ENCODE measurements around the gene NCKAP5. TPM values are rescaled to one million over a fixed set of nuclear protein-coding genes. Genes with fewer than 3 reads are reported as not detected.

The NCKAP5 gene
- total and polyA plus RNA-seq, 2 experiments from 2014 or later, result 0.21 to 0.31 TPM

DNA sequence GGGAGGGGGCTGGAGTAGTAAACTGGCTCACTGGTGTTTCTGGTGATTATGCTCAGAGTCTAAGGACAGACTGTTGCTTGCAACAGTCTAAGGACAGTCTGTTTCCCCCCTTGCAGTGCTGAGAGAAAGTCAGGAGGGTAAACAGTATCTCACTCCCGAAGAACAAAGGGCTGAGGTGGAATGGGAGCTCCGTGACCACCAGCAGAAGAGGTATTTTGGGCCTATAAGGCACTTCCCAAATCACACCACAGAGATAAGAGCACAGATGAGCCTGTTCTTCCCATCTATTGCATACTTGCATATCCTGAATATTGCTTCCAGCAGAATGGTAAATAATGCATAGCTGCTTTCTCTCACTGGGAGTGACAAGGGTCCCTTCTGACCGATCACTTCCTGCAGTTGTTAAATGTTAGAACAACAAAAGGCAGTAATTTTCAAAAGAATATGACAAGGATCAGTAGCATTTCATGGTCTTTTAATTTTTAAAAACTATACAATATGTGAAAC, 737.9 kb downstream of the NCKAP5 start:
- H3K27me3 ChIP-seq, result no peaks in the 10 kb centered on the region
- H3K4me1 ChIP-seq (ENCODE audit: low read depth), result peaks cover 3% of the 10 kb centered on the region
- no peak overlapping the region for H3K4me3 ChIP-seq
- no peaks in the 10 kb centered on the region for H3K36me3 ChIP-seq
- TF ChIP-seq, protein P1, sequence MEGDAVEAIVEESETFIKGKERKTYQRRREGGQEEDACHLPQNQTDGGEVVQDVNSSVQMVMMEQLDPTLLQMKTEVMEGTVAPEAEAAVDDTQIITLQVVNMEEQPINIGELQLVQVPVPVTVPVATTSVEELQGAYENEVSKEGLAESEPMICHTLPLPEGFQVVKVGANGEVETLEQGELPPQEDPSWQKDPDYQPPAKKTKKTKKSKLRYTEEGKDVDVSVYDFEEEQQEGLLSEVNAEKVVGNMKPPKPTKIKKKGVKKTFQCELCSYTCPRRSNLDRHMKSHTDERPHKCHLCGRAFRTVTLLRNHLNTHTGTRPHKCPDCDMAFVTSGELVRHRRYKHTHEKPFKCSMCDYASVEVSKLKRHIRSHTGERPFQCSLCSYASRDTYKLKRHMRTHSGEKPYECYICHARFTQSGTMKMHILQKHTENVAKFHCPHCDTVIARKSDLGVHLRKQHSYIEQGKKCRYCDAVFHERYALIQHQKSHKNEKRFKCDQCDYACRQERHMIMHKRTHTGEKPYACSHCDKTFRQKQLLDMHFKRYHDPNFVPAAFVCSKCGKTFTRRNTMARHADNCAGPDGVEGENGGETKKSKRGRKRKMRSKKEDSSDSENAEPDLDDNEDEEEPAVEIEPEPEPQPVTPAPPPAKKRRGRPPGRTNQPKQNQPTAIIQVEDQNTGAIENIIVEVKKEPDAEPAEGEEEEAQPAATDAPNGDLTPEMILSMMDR (IDR thresholded peaks at IDR 0.05; ENCODE audit: low read depth, low read length), result no peak
- no peak for DNase-seq (ENCODE audit: low read depth in 1 of 2, low spot score in 1 of 2)
- no peaks in the 10 kb centered on the region for H3K9me3 ChIP-seq (ENCODE audit: low read depth)
- H3K27ac ChIP-seq, result no peak overlapping the region

DNA sequence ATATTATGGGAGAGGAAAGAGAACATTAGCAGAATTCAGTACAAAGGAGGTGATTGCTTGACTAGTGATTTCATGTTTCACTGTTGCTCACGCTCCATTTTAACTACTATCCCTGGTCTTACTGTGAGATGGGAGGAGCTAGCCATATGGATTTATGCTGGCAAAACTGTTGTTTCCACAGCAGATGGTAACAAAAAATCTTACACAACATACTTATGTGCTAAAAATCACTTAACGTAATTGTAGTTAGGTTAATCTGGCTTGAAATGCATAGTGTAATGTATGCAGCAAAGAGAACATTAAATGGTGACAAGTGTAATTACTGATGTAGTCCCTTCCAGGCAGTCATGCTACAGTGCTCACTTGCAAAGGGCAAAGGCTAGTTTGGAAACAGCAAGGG, 742.7 kb downstream of the NCKAP5 start:
- Histone ChIP-seq H3K4me3 (no peak overlapping the region), H3K27ac (no peak overlapping the region), H3K36me3 (no peaks in the 10 kb centered on the region), H3K9me3 (ENCODE audit: low read depth) (no peaks in the 10 kb centered on the region), H3K4me1 (ENCODE audit: low read depth) (peaks cover 3% of the 10 kb centered on the region), H3K27me3 (no peaks in the 10 kb centered on the region)
- DNase-seq (ENCODE audit: low read depth in 1 of 2, low spot score in 1 of 2), result no peak
- TF ChIP-seq, protein P1 (IDR thresholded peaks at IDR 0.05; ENCODE audit: low read depth, low read length), result no peak

DNA sequence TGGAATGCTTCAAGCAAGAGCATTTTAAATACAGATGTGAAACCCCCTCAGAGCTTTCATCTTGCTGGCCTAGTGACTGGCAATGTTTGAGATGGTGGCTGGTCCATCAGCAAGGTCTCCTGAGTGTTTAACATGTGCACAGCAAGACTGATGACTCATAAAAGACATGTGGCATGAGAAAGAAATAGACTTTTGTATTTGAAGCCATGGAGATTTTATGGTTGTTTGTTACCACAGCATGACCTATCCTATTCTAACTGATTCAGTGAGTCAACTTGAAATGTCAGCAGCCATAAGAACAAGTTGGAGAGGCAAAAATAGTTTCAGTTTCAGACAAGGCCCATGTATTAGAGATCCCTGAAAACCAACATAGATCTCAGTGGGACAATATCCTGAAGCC, 743.5 kb downstream of the NCKAP5 start:
- Histone ChIP-seq H3K27ac (no peak overlapping the region), H3K4me1 (ENCODE audit: low read depth) (no peaks in the 10 kb centered on the region)

DNA sequence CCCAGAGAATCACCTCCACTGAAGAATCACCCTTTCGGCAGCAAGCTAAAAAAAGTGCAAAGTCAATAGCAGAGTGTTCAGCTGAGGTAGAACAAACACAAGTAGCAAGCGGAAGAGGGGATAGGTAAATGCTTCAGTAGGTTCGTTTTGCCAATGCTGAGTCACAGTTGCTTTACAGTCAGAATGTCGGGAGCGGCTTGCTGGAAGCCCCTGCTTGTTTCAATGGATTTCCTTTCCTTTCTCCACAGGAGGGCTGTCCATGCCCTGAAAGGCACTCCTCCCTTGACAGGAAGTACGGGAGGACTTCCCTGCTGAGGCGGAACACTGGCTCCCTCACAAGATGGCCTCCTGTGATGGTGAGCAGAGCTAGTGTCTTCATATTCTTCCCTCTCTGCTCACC, 752.0 kb downstream of the NCKAP5 start:
- H3K9me3 ChIP-seq (ENCODE audit: low read depth), result no peaks in the 10 kb centered on the region
- no peak overlapping the region for H3K4me3 ChIP-seq
- no peaks in the 10 kb centered on the region for H3K36me3 ChIP-seq
- H3K27me3 ChIP-seq, result no peaks in the 10 kb centered on the region
- H3K27ac ChIP-seq, result no peak overlapping the region
- H3K4me1 ChIP-seq (ENCODE audit: low read depth), result no peaks in the 10 kb centered on the region
- DNase-seq (ENCODE audit: low read depth in 1 of 2, low spot score in 1 of 2), result no peak
- TF ChIP-seq, protein P1 (IDR thresholded peaks at IDR 0.05; ENCODE audit: low read depth, low read length), result no peak

More for the DNA sequence above, 743.5 kb downstream of the NCKAP5 start:
- TF ChIP-seq, protein P1 (IDR thresholded peaks at IDR 0.05; ENCODE audit: low read depth, low read length), result no peak
- Histone ChIP-seq H3K36me3 (no peaks in the 10 kb centered on the region), H3K9me3 (ENCODE audit: low read depth) (no peaks in the 10 kb centered on the region), H3K4me3 (no peak overlapping the region), H3K27me3 (no peaks in the 10 kb centered on the region)
- DNase-seq (ENCODE audit: low read depth in 1 of 2, low spot score in 1 of 2), result no peak

DNA sequence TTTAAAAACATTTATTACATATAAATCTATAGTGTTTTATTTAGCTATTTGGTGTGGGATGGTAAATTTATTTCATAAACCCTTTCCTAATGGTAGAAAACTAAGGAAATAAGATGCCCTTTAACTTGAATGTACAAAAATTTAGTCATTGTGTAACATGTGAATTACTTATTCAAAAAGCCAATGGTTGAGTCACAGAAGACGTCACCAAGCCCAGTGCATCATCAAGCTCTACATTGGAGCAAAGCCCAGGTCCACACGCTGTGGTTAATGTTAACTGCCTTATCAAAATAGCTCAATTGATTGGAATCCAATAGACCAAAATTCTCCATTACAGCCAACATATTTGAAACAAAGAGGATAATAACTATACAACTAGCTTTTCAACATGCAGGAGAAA, 752.7 kb downstream of the NCKAP5 start:
- Histone ChIP-seq H3K9me3 (ENCODE audit: low read depth) (no peaks in the 10 kb centered on the region), H3K4me3 (no peak overlapping the region), H3K27me3 (no peaks in the 10 kb centered on the region), H3K27ac (no peak overlapping the region), H3K4me1 (ENCODE audit: low read depth) (no peaks in the 10 kb centered on the region), H3K36me3 (no peaks in the 10 kb centered on the region)
- DNase-seq (ENCODE audit: low read depth in 1 of 2, low spot score in 1 of 2), result peak in 1 of 2 donors; percentile 85
- TF ChIP-seq, protein P1 (IDR thresholded peaks at IDR 0.05; ENCODE audit: low read depth, low read length), result no peak

All from cardiac muscle cell (in vitro differentiated cells and primary cell).